Activated CD4-positive, alpha-beta T cell treated with anti-CD3 and anti-CD28 coated beads for 4 hours (primary cell): ENCODE data around the gene SLC9A9.
"Not testable (repeated sequence)": the region's sequence is repeated elsewhere in the genome, so short reads cannot be mapped to it uniquely, and the experiment has no call there.

Source experiments
- DNase-seq, 2 donors: peaks; one replicate each; pipeline ENCODE4 v3.0.0-alpha.2; 2020

SLC9A9 gene

GRCh38 chr3:143847787-143848631 lies at the start of gene SLC9A9:
TSS of gene SLC9A9 (minus strand) at chr3:143848468. CDS start at chr3:143848322, 146 bp downstream.
- DNase-seq = peak; percentile 3 to 8

- no peak for DNase-seq
Observed at GRCh38 chr3:143897576-143898295, 49.5 kb upstream of the SLC9A9 start.

- no peak for DNase-seq
Observed at GRCh38 chr3:143896486-143896885, 48.2 kb upstream of the SLC9A9 start.

GRCh38 chr3:143895805-143896204 lies 47.5 kb upstream of the SLC9A9 start:
- no peak for DNase-seq

- DNase-seq = no peak
Observed at GRCh38 chr3:143888846-143889245, 40.6 kb upstream of the SLC9A9 start.

- no peak for DNase-seq
Observed at GRCh38 chr3:143888166-143888565, 39.9 kb upstream of the SLC9A9 start.

- peak; percentile 2 to 12 for DNase-seq
Observed at GRCh38 chr3:143885780-143886427, 37.6 kb upstream of the SLC9A9 start.

GRCh38 chr3:143884861-143885260 lies 36.6 kb upstream of the SLC9A9 start:
- no peak for DNase-seq

- DNase-seq = no peak
Observed at GRCh38 chr3:143883151-143883550, 34.9 kb upstream of the SLC9A9 start.

- DNase-seq = no peak
Observed at GRCh38 chr3:143881095-143881494, 32.8 kb upstream of the SLC9A9 start.

GRCh38 chr3:143875546-143875945 lies 27.3 kb upstream of the SLC9A9 start:
- DNase-seq = no peak

- DNase-seq = not testable (repeated sequence)
Observed at GRCh38 chr3:143873553-143873952, 25.3 kb upstream of the SLC9A9 start.

- DNase-seq = no peak
Observed at GRCh38 chr3:143865302-143865701, 17.0 kb upstream of the SLC9A9 start.

- no peak for DNase-seq
Observed at GRCh38 chr3:143859465-143860203, 11.4 kb upstream of the SLC9A9 start.

- no peak for DNase-seq
Observed at GRCh38 chr3:143856252-143856970, 8.1 kb upstream of the SLC9A9 start.

GRCh38 chr3:143855183-143855582 lies 6.9 kb upstream of the SLC9A9 start:
- no peak for DNase-seq

- no peak for DNase-seq
Observed at GRCh38 chr3:143851331-143852017, 3.2 kb upstream of the SLC9A9 start.

GRCh38 chr3:143850877-143851276 lies 2.6 kb upstream of the SLC9A9 start:
- no peak for DNase-seq

- no peak for DNase-seq
Observed at GRCh38 chr3:143849854-143850549, 1.7 kb upstream of the SLC9A9 start.

- DNase-seq = no peak
Observed at GRCh38 chr3:143848704-143849103, 436 bp upstream of the SLC9A9 start.

- DNase-seq = no peak
Observed at GRCh38 chr3:143843587-143843986, 4.7 kb downstream of the SLC9A9 start.
